ENCODE measurements around the gene TEDC1. TPM values are rescaled to one million over a fixed set of nuclear protein-coding genes. Genes with fewer than 3 reads are reported as not detected.

TEDC1 gene
- total RNA-seq, 1 donor from 2014 or later, result 5.1 TPM

DNA sequence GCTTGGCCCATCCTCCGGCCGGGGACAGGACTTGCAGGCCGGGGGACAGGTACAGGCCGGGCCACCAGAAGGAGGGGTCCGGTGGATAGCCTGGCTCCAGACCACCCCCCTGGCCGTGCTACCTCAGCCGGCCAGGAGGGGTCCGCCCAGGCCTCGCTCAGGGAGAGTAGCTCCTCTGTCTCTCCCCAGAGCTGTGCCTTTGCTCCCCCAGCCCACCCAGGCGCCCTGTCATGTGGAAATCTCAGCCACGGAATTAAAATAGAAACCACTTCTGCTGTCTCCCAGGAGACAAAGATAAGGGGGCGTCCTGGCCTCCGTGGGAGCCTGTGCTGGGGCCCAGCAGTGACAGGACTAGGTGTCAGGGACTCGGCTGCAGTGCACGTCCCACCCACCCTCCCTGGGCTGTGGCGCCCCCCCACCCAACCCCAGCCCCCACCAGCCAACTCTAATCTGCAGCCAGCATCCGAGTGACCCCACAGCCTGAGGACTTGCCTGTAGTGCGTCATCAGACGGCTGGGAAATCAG, 19.7 kb upstream of the TEDC1 start:
- DNase-seq (peak; percentile 88), ATAC-seq (peak; percentile 16)
- intact Hi-C loops (cut with micrococcal nuclease), result no loop called here

GRCh38 chr14:105471823-105472485, 19.1 kb upstream of the TEDC1 start:
- intact Hi-C loops (cut with micrococcal nuclease), result no loop called here
- DNase-seq, result peak; percentile 79
- peak; percentile 23 for ATAC-seq

DNA sequence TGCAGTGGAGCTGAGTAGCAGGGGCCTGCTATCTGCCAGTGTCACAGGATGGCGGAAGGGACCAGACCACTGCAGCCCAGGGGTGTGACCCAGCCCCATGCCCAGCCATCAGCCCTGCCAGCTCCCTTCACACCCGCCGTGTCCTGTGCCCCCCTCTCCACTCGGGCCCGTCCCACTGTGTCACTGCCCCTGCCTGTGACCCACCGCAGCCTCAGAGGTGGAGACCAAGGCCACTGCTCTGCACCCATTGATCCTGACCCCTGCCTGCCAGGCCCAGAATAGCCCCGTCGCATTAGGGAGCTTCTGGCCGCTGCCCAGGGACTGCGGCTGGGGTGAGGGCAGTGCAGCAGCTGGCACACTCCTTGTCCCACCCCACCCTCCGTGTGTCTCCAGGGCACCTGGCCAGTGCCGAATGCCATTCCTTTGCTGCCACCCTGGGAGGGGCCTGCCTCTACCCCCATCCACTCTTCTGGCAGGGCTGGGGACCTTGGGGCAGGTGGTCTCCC, 18.5 kb upstream of the TEDC1 start:
- ATAC-seq (peak; percentile 35), DNase-seq (peak; percentile 92)
- intact Hi-C loops (cut with micrococcal nuclease), result no loop called here

DNA sequence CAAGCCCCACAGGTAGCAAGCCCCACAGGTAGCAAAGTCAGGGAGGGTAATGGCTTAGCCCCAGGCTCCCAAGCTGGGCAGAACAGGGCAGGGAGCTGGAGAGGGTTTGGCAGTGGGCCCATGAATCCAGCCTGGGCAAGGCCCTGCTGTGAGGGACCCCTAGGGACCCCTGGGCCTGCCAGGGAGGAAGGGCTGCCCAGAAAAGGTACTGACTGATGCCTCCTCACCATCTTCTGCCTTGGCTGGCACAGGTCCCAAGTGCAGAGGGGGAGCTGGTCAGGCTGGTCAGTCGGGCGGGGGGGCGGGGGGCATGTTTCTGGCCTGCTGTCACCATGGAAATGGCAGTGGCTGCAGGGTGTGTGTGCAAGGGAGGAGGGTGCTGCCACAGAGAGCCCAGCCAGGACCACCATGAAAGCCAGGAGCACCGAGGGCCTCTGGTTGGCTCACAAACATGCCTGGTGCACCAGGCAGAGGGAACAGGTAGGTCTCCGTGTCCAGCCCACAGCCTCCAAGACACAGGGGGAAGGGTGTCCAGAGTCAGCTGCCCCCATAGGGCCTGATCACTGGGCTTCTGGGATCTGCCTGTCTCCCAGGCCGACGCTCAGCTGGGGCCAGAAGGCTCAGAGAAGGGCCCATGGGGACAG, 17.9 kb upstream of the TEDC1 start:
- intact Hi-C loops (cut with micrococcal nuclease), result no loop called here
- ATAC-seq (no peak), DNase-seq (peak; percentile 68)

- intact Hi-C loops (cut with micrococcal nuclease), result no loop called here
- ATAC-seq, result peak; percentile 47
- DNase-seq, result peak; percentile 98
These were observed 17.2 kb upstream of the TEDC1 start for GRCh38 chr14:105473677-105474482.

GRCh38 chr14:105474483-105475268, 16.4 kb upstream of the TEDC1 start, which contains the start of gene CRIP2:
Gene CRIP2, plus strand, starts transcription at chr14:105474821. Its CDS starts 42 bp downstream, at chr14:105474863.
- ATAC-seq (peak; percentile 7), DNase-seq (peak; percentile 88)
- intact Hi-C loops (cut with micrococcal nuclease), result no loop called here

- intact Hi-C loops (cut with micrococcal nuclease), result no loop called here
- ATAC-seq (peak; percentile 0), DNase-seq (peak; percentile 76)
These were observed 15.6 kb upstream of the TEDC1 start for GRCh38 chr14:105475269-105476096.

DNA sequence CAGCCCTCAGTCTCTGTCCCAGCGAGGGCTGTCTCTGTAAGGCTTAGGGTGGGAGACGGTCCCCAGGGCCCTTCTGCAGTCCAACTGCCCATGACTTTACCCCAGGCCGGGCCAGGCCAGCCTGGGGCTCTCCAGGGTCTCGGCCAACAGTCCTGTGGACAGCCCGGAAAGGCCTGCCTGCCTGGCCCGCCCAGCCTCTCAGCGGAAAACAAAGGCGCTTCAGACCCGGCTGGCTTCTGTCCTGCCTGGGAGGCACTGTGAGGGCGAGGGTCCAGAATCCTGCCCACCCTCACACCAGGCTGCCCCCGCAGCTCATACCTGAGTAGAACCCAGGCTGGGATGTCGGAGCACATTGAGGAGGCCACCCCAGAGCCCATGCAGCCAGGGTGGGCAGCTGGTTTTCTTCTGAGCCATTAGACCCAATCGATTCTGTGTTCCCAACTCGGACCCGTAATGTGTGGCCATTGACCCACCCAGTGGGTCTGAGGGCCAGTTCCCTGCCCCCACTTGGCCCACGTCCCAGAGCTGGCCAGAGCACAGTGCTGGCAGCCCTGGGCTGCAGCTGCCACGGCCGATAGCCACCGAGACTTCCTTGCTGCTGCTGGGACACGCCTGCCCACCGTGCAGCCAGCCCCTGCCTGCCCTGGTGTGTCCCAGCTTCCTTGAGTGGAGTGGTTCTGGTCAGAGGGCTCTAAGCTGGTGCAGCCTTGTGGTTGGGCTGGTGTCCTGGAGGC, 14.8 kb upstream of the TEDC1 start:
- ATAC-seq (peak; percentile 1), DNase-seq (peak; percentile 84)
- intact Hi-C loops (cut with micrococcal nuclease), result no loop called here

GRCh38 chr14:105476831-105477659, 14.0 kb upstream of the TEDC1 start:
- intact Hi-C loops (cut with micrococcal nuclease), result no loop called here
- ATAC-seq, result no peak
- peak; percentile 66 for DNase-seq

GRCh38 chr14:105477660-105478397, 13.2 kb upstream of the TEDC1 start:
- intact Hi-C loops (cut with micrococcal nuclease), result no loop called here
- no peak for DNase-seq
- no peak for ATAC-seq

DNA sequence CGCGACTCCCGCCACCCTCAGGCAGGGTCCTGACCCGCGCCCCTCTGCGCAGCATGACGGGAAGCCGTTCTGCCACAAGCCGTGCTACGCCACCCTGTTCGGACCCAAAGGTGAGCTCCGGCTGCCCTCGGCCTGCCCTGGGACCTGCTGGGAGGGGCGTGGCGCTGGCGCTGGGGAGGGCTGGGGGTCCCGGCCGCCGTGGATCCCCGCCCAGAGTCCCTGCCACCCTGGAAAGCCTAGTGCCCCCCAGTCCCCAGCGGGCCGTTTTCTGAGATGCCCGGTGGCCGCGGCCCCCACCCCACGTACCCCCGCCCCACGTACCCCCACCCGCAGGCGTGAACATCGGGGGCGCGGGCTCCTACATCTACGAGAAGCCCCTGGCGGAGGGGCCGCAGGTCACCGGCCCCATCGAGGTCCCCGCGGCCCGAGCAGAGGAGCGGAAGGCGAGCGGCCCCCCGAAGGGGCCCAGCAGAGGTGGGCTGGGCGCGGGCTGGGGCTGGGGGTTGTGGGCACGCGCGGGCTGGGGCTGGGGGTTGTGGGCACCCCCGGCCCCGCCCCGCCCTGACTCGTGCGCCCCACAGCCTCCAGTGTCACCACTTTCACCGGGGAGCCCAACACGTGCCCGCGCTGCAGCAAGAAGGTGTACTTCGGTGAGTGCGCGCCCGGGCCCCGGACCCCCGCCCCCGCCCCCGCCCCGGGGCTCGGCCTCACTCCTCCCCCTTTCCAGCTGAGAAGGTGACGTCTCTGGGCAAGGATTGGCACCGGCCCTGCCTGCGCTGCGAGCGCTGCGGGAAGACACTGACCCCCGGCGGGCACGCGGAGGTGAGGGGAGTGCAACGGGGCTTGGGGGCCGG, 12.4 kb upstream of the TEDC1 start:
- intact Hi-C loops (cut with micrococcal nuclease), result no loop called here
- DNase-seq, result peak; percentile 38
- no peak for ATAC-seq

DNA sequence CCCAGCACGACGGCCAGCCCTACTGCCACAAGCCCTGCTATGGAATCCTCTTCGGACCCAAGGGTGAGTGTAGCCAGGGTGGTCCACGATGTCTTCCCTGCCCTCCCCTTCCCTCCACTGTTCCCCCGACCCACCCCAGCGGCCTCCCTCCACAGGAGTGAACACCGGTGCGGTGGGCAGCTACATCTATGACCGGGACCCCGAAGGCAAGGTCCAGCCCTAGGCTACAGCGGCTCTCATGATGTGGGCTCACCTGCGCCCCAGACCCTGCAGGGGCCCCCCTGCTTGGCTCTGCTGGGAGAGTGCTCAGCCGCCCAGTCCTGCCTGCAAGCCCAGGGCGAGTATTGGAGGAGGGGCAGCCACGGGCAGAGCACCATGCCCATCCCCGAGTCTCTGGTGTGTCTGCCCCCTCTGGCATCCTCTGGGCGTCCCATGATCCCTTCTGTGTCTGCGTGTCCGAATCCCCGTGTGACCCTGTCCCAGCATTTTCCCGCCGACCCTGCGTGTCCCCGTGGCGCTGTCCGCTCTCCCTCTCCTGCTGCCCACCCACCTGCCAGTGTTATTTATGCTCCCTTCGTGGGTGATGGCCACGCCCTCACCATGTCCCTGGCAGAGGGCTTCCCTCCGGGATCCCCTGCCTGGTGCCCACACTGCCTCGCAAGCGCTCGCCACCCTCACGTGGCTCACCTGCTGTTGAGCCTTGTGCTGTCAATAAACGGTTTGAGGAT, 11.5 kb upstream of the TEDC1 start:
- intact Hi-C loops (cut with micrococcal nuclease), result no loop called here
- DNase-seq, result peak; percentile 51
- no peak for ATAC-seq

GRCh38 chr14:105480199-105480746, 10.8 kb upstream of the TEDC1 start:
- no peak for DNase-seq
- no peak for ATAC-seq
- intact Hi-C loops (cut with micrococcal nuclease), result no loop called here
